HepG2 (cell line): ENCODE measurements around the gene AMIGO1. TPM values are rescaled to one million over a fixed set of nuclear protein-coding genes. Genes with fewer than 3 reads are reported as not detected.
A peak's percentile ranks its signal among the peaks of the same experiment; 100 is the strongest.

Source experiments
- CCAR2 ChIP-seq: fragments of 200-400 bp; formaldehyde crosslinking; optimal IDR thresholded peaks from 2 replicates; pipeline ENCODE3; 2018; ENCODE audit warnings: low read depth, mild to moderate bottlenecking, low read length, moderate library complexity
- EP300 ChIP-seq, 3 experiments: sonication (generic) in 1 of 3; formaldehyde crosslinking in 1 of 3; IDR thresholded peaks; 2 replicates each; pipeline versions ENCODE4 v1.5.1 to v1.6.1; 2011 to 2020; ENCODE audit warnings: low read depth in 2 of 3, low read length in 2 of 3, borderline replicate concordance in 1 of 3, improper control_type of control experiment in 1 of 3, mild to moderate bottlenecking in 1 of 3, missing genetic modification reagents in 1 of 3, moderate library complexity in 1 of 3
- MATR3 ChIP-seq: sonication (generic); formaldehyde crosslinking; IDR thresholded peaks from 2 replicates; pipeline ENCODE4 v1.4.0; 2020; ENCODE audit warnings: missing genetic modification reagents
- MAX ChIP-seq: IDR thresholded peaks from 2 replicates; pipeline ENCODE4 v1.6.1; 2012; ENCODE audit warnings: inconsistent platforms
- PLSCR1 ChIP-seq: sonication (generic); formaldehyde crosslinking; IDR thresholded peaks from 2 replicates; pipeline ENCODE4 v1.5.0; 2020; ENCODE audit warnings: missing genetic modification reagents, mild to moderate bottlenecking, borderline replicate concordance
- RORA ChIP-seq: sonication (generic); formaldehyde crosslinking; IDR thresholded peaks from 2 replicates; pipeline ENCODE4 v1.5.0; 2020; ENCODE audit warnings: mild to moderate bottlenecking, missing genetic modification reagents, moderate library complexity
- SPEN ChIP-seq: sonication (generic); formaldehyde crosslinking; IDR thresholded peaks from 2 replicates; pipeline ENCODE4 v1.5.1; 2020; ENCODE audit warnings: low read depth, mild to moderate bottlenecking, missing genetic modification reagents
- TBX3 ChIP-seq: fragments of 450-650 bp; IDR thresholded peaks from 2 replicates; pipeline ENCODE4 v1.6.1; 2017; ENCODE audit warnings: antibody characterized with exemption, mild to moderate bottlenecking, inconsistent platforms, borderline replicate concordance
- ZFP62 ChIP-seq: sonication (generic); formaldehyde crosslinking; IDR thresholded peaks from 2 replicates; pipeline ENCODE4 v1.4.0; 2020; ENCODE audit warnings: missing genetic modification reagents
- ZKSCAN8 ChIP-seq: IDR thresholded peaks from 2 replicates; pipeline ENCODE4 v1.6.1; 2016; ENCODE audit warnings: borderline replicate concordance, missing genetic modification reagents, missing compliant biosample characterization
- ZNF224 ChIP-seq: sonication (generic); formaldehyde crosslinking; IDR thresholded peaks from 2 replicates; pipeline ENCODE4 v1.5.0; 2020; ENCODE audit warnings: mild to moderate bottlenecking, missing genetic modification reagents
- ZNF275 ChIP-seq: sonication (generic); formaldehyde crosslinking; IDR thresholded peaks from 2 replicates; pipeline ENCODE4 v1.8.0; 2022; ENCODE audit warnings: missing genetic modification reagents, mild to moderate bottlenecking, inconsistent platforms, borderline replicate concordance
- ZNF329 ChIP-seq: sonication (generic); formaldehyde crosslinking; IDR thresholded peaks from 2 replicates; pipeline ENCODE4 v1.9.0; 2021; ENCODE audit warnings: low read depth, mild to moderate bottlenecking, missing genetic modification reagents
- ZNF432 ChIP-seq: sonication (generic); formaldehyde crosslinking; IDR thresholded peaks from 2 replicates; pipeline ENCODE4 v1.5.0; 2020; ENCODE audit warnings: missing genetic modification reagents, mild to moderate bottlenecking, borderline replicate concordance
- ZNF556 ChIP-seq: sonication (generic); formaldehyde crosslinking; IDR thresholded peaks from 2 replicates; pipeline ENCODE4 v1.4.0; 2020; ENCODE audit warnings: mild to moderate bottlenecking, missing genetic modification reagents, borderline replicate concordance
- ZNF557 ChIP-seq: sonication (generic); formaldehyde crosslinking; IDR thresholded peaks from 2 replicates; pipeline ENCODE4 v1.4.0; 2020; ENCODE audit warnings: missing genetic modification reagents
- ZNF558 ChIP-seq: sonication (generic); formaldehyde crosslinking; IDR thresholded peaks from 2 replicates; pipeline ENCODE4 v1.9.0; 2022; ENCODE audit warnings: mild to moderate bottlenecking, missing genetic modification reagents, borderline replicate concordance
- ZNF598 ChIP-seq: sonication (generic); formaldehyde crosslinking; IDR thresholded peaks from 2 replicates; pipeline ENCODE4 v1.5.1; 2020; ENCODE audit warnings: mild to moderate bottlenecking, missing genetic modification reagents, borderline replicate concordance
- ZNF781 ChIP-seq: sonication (generic); formaldehyde crosslinking; IDR thresholded peaks from 2 replicates; pipeline ENCODE4 v1.5.1; 2020; ENCODE audit warnings: borderline replicate concordance, mild to moderate bottlenecking, missing genetic modification reagents; ENCODE audit errors: not compliant biosample characterization
- ZNF878 ChIP-seq: sonication (generic); formaldehyde crosslinking; IDR thresholded peaks from 2 replicates; pipeline ENCODE4 v1.8.1; 2023; ENCODE audit warnings: mild to moderate bottlenecking, missing genetic modification reagents, moderate library complexity
- ZSCAN9 ChIP-seq: IDR thresholded peaks from 2 replicates; pipeline ENCODE4 v1.6.1; 2016; ENCODE audit warnings: borderline replicate concordance
- polyA plus RNA-seq, 8 experiments: library from polyadenylated mRNA; depleted of rRNA in 3 of 8; stranded (reverse) in 7 of 8; unstranded in 1 of 8; fragments of >200 nt; fragmentation: Illumina TruSeq in 4 of 8; extraction: Trizol in 4 of 8; gene quantifications; 2 replicates each; pipeline versions ENCODE4 v1.2.1 to v1.2.3, GENCODE V29; 2011 to 2016; ENCODE audit warnings: low read depth in 4 of 8, missing spikeins in 1 of 8, mixed read lengths in 1 of 8; ENCODE audit not compliant: insufficient read depth in 1 of 8
- total RNA-seq, 5 experiments: library from RNA; depleted of rRNA; stranded (reverse); fragments of >200 nt; fragmentation: Illumina TruSeq; extraction: Trizol; gene quantifications; 2 replicates each; pipeline ENCODE4 v1.2.3, GENCODE V29; 2016; ENCODE audit warnings: low read depth in 1 of 5
- TF ChIP-seq, protein P1 (sequence below): sonication (generic); formaldehyde crosslinking; IDR thresholded peaks from 2 replicates; pipeline ENCODE4 v1.4.0; 2020; ENCODE audit warnings: mild to moderate bottlenecking, missing genetic modification reagents, borderline replicate concordance
- TF ChIP-seq, protein P2 (sequence below): sonication (generic); formaldehyde crosslinking; IDR thresholded peaks from 2 replicates; pipeline ENCODE4 v1.4.0; 2020; ENCODE audit warnings: mild to moderate bottlenecking, missing genetic modification reagents

AMIGO1 gene
- total and polyA plus RNA-seq, 2 of the 13 experiments (the other 11 are each of a cell fraction or from before 2014, with no cell fraction given): 0.40 to 1.3 TPM

DNA sequence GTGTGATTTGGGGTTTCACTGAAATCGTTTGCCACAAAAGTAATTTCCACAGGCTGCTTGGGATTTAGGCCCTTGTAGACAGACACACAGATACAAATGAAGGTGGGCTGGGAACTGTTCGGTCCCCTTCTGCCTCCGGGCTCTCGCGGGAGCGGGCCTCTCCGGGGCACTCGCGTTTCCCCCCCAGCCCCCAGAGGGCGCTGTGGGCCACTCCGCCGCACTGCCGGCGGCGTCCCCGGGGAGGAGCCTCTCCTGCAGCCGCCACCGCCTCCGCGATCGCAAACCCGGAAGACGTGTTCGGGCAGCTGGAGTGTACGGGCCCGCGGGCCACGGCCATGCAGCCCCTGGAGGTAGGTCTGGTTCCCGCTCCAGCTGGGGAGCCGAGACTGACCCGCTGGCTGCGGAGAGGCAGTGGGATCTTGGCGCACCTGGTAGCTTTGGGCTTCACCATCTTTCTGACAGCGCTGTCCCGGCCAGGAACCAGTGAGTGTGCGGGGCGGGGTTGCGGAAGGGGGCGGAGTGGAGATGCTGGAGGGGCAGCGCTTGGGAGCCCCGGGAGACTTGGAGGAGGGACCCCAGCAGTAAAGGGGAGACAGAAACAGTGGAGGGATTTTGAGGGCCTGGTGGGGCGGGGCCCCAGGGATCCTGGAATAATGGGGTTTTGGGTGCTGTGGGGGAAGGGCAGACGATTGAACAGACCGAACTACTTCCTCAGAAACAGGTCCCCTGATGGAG, 15.6 kb downstream of the AMIGO1 start, which contains the start of gene CYB561D1 (continued):
- TF ChIP-seq ZNF275 (no peak; the same call in 1 of the 2 replicates), RORA (CRISPR knock-in tag) (no peak), MAX (peak; percentile 59), TBX3 (no peak), ZNF224 (CRISPR knock-in tag) (no peak; the same call in 1 of the 2 replicates), CCAR2 (no peak), ZNF557 (peak; percentile 67; the same call in 1 of the 2 replicates), SPEN (CRISPR knock-in tag) (peak; percentile 68; the same call in 1 of the 2 replicates), ZNF558 (CRISPR knock-in tag) (no peak), ZFP62 (CRISPR knock-in tag) (no peak), EP300 (IDR thresholded peaks at IDR 0.05; ENCODE audit: low read depth in 2 of 2, low read length in 2 of 2) (no peak), EP300 (CRISPR knock-in tag; IDR thresholded peaks at IDR 0.05; ENCODE audit: borderline replicate concordance) (no peak; the same call in 1 of the 2 replicates), ZNF781 (CRISPR knock-in tag) (peak; percentile 62), ZNF598 (no peak), ZNF329 (CRISPR knock-in tag) (no peak; the same call in 1 of the 2 replicates), ZKSCAN8 (no peak), ZNF432 (CRISPR knock-in tag) (no peak), ZNF878 (CRISPR knock-in tag) (no peak), PLSCR1 (no peak), MATR3 (CRISPR knock-in tag) (no peak), ZSCAN9 (CRISPR knock-in tag) (peak; percentile 68; the same call in 1 of the 2 replicates), ZNF556 (CRISPR knock-in tag) (0 out of 2 replicates have a peak, but pooled peaks have one; percentile 57)
- TF ChIP-seq, protein P1, sequence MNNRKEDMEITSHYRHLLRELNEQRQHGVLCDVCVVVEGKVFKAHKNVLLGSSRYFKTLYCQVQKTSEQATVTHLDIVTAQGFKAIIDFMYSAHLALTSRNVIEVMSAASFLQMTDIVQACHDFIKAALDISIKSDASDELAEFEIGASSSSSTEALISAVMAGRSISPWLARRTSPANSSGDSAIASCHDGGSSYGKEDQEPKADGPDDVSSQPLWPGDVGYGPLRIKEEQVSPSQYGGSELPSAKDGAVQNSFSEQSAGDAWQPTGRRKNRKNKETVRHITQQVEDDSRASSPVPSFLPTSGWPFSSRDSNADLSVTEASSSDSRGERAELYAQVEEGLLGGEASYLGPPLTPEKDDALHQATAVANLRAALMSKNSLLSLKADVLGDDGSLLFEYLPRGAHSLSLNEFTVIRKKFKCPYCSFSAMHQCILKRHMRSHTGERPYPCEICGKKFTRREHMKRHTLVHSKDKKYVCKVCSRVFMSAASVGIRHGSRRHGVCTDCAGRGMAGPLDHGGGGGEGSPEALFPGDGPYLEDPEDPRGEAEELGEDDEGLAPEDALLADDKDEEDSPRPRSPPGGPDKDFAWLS: no peak
- TF ChIP-seq, protein P2, sequence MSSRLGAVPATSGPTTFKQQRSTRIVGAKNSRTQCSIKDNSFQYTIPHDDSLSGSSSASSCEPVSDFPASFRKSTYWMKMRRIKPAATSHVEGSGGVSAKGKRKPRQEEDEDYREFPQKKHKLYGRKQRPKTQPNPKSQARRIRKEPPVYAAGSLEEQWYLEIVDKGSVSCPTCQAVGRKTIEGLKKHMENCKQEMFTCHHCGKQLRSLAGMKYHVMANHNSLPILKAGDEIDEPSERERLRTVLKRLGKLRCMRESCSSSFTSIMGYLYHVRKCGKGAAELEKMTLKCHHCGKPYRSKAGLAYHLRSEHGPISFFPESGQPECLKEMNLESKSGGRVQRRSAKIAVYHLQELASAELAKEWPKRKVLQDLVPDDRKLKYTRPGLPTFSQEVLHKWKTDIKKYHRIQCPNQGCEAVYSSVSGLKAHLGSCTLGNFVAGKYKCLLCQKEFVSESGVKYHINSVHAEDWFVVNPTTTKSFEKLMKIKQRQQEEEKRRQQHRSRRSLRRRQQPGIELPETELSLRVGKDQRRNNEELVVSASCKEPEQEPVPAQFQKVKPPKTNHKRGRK (CRISPR knock-in tag): no peak
